IgD-negative memory B cell (primary cell): Measurements from ENCODE around the gene MYH9. TPM values are rescaled to one million over a fixed set of nuclear protein-coding genes. Genes with fewer than 3 reads are reported as not detected.
"Not testable (repeated sequence)": the region's sequence is repeated elsewhere in the genome, so short reads cannot be mapped to it uniquely, and the experiment has no call there.

Experiments
- H3K27ac Mint-ChIP-seq, 3 donors: one replicate each; pipeline ENCODE4 v1.8.0; 2020 to 2022; ENCODE audit warnings: mild to moderate bottlenecking in 3 of 3, mixed read lengths in 3 of 3, moderate library complexity in 1 of 3
- H3K27me3 Mint-ChIP-seq: one replicate; pipeline ENCODE4 v1.8.0; 2021; ENCODE audit warnings: mixed read lengths
- H3K36me3 Mint-ChIP-seq: one replicate; pipeline ENCODE4 v1.8.0; 2020; ENCODE audit warnings: mild to moderate bottlenecking, mixed read lengths
- H3K4me1 Mint-ChIP-seq, 3 donors: one replicate each; pipeline ENCODE4 v1.8.0; 2020 to 2022; ENCODE audit warnings: mixed read lengths in 3 of 3, mild to moderate bottlenecking in 1 of 3
- H3K4me3 Mint-ChIP-seq, 4 donors: one replicate each; pipeline ENCODE4 v1.8.0; 2020 to 2022; ENCODE audit warnings: mild to moderate bottlenecking in 4 of 4, mixed read lengths in 4 of 4, moderate library complexity in 3 of 4
- H3K9me3 Mint-ChIP-seq, 3 donors: one replicate each; pipeline ENCODE4 v1.8.0; 2020 to 2021; ENCODE audit warnings: mixed read lengths in 3 of 3, mild to moderate bottlenecking in 1 of 3
- polyA plus RNA-seq: library from polyadenylated mRNA; unstranded; fragments of 300-500 nt; fragmentation: Illumina TruSeq; gene quantifications from one replicate; pipeline ENCODE4 v1.2.3, GENCODE V29; 2021

MYH9 gene
- polyA plus RNA-seq, 1 donor from 2014 or later, result 231 TPM

DNA sequence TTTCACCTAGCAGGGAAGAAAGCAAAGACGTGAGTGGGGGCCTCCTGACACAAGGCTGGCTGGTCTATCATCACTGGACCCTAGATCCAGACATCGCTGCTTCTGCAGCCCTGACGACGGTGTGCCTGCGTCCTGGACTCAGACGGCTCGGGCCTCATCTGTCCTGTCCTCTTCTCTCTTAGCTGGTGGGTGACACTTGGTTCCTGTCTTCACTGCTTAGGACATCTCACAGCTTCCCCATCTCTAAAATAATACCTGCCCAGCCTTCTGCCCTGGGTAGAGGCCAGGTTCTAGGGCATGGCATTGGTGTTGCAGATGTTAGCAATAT lies 93.5 kb downstream of the MYH9 start:
- H3K36me3 Mint-ChIP-seq, result peaks cover 10% of the 10 kb centered on the region
- no peaks in the 10 kb centered on the region for H3K27me3 Mint-ChIP-seq
- H3K4me1 Mint-ChIP-seq, result peaks cover 0 to 6% (median 0%) of the 10 kb centered on the region in 3 donors
- H3K9me3 Mint-ChIP-seq, result no peaks in the 10 kb centered on the region
- H3K4me3 Mint-ChIP-seq, result no peak overlapping the region
- H3K27ac Mint-ChIP-seq, result peak overlapping the region in 2 of 3 donors; percentile 9 to 74

- peak overlapping the region in 2 of 3 donors; percentile 9 to 74 for H3K27ac Mint-ChIP-seq
- peaks cover 0 to 6% (median 0%) of the 10 kb centered on the region in 3 donors for H3K4me1 Mint-ChIP-seq
- peaks cover 10% of the 10 kb centered on the region for H3K36me3 Mint-ChIP-seq
- no peaks in the 10 kb centered on the region for H3K27me3 Mint-ChIP-seq
- H3K9me3 Mint-ChIP-seq, result no peaks in the 10 kb centered on the region
- H3K4me3 Mint-ChIP-seq, result no peak overlapping the region
These were observed 94.0 kb downstream of the MYH9 start for GRCh38 chr22:36293606-36294292.

- Mint-ChIP-seq H3K4me1 (peaks cover 0 to 6% (median 0%) of the 10 kb centered on the region in 3 donors), H3K27ac (peak overlapping the region in 1 of 3 donors; percentile 96), H3K4me3 (no peak overlapping the region), H3K36me3 (peaks cover 10% of the 10 kb centered on the region), H3K9me3 (no peaks in the 10 kb centered on the region), H3K27me3 (no peaks in the 10 kb centered on the region)
These were observed 94.8 kb downstream of the MYH9 start for GRCh38 chr22:36292823-36293530.

DNA sequence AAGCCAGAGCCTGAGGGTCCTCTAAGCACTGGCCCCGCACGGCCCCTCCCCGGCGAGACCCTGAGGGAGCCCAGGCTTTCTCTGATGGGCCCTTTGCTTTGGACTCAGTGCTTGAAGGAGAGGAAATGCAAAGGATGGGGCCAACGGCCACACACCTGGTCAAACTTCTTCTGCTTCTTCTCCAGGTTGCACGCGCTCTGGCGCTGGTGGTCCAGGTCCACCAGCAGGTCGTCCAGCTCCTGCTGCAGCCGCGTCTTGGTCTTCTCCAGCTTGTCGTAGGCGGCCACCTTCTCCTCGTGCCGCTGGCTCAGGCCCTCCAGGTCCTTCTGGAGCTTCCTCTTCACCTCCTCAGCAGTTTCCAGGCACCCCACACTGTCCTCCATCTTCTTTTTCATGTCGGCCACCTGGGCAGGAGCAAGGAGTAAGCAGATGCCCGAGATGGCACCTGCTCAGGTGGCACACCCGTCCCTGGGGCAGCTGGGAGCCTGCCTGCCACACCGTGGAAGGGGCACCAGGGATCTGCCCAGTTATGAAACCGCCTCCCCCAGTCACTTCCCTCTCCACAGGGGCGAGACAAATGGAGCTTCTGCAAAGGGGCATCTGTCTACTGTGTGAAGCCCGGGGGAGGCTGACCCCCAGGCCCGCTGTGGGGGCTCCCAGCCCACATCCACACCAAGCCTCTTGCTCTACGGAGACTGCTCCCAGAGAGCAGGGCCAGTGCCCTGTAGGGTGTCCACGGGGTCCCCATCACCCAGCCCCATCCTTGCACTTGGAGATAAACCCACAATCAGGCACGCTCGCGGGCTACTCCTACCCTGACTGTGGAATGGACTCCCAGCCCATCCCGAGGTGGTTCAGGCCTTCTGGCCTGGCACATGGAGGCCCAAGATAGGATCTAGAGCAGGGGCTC lies 95.7 kb downstream of the MYH9 start:
- Mint-ChIP-seq H3K4me3 (peak overlapping the region in 1 of 4 donors; percentile 63), H3K27ac (peak overlapping the region; percentile 59 to 96 (median 86)), H3K27me3 (no peaks in the 10 kb centered on the region), H3K4me1 (peaks cover 0 to 6% (median 0%) of the 10 kb centered on the region in 3 donors), H3K36me3 (peaks cover 10% of the 10 kb centered on the region), H3K9me3 (no peaks in the 10 kb centered on the region)

- not testable (repeated sequence) for H3K4me1 Mint-ChIP-seq, H3K27me3 Mint-ChIP-seq, H3K36me3 Mint-ChIP-seq, H3K4me3 Mint-ChIP-seq, H3K9me3 Mint-ChIP-seq
- peak overlapping the region in 1 of 3 donors; percentile 72 for H3K27ac Mint-ChIP-seq
These were observed 97.2 kb downstream of the MYH9 start for GRCh38 chr22:36290391-36291075.

DNA sequence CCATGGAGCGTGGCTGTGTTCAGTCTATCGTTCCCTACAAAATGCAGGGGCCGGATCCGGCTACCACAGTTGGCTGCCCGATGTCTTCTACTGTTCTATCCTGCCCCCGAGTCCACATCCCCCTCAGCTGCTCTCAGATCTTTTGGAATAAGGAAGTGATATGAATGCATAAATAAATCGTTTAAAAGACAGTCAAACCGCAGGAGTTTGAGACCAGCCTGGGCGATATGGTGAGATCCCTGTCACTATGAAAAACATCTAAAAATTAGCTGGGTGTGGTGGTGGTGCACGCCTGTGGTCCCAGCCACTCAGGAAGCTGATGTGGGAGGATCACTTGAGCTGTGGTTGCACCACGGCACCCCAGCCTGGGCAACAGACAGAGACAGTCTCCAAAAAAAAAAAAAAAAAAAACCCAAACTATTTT lies 97.8 kb downstream of the MYH9 start:
- peak overlapping the region in 1 of 3 donors; percentile 72 for H3K27ac Mint-ChIP-seq
- H3K9me3 Mint-ChIP-seq, H3K27me3 Mint-ChIP-seq, H3K36me3 Mint-ChIP-seq, H3K4me1 Mint-ChIP-seq: not testable (repeated sequence)
- peak overlapping the region in 1 of 4 donors; percentile 37 for H3K4me3 Mint-ChIP-seq

GRCh38 chr22:36289406-36289870 lies 98.3 kb downstream of the MYH9 start:
- H3K9me3 Mint-ChIP-seq, result no peaks in the 10 kb centered on the region
- no peaks in the 10 kb centered on the region for H3K27me3 Mint-ChIP-seq
- no peak overlapping the region for H3K4me3 Mint-ChIP-seq
- peak overlapping the region in 1 of 3 donors; percentile 72 for H3K27ac Mint-ChIP-seq
- H3K4me1 Mint-ChIP-seq, result no peaks in the 10 kb centered on the region
- peaks cover 11% of the 10 kb centered on the region for H3K36me3 Mint-ChIP-seq

- Mint-ChIP-seq H3K4me1 (no peaks in the 10 kb centered on the region), H3K27me3 (no peaks in the 10 kb centered on the region), H3K27ac (peak overlapping the region in 2 of 3 donors; percentile 62 to 91), H3K4me3 (peak overlapping the region in 1 of 4 donors; percentile 67), H3K36me3 (peaks cover 13% of the 10 kb centered on the region), H3K9me3 (no peaks in the 10 kb centered on the region)
These were observed 99.0 kb downstream of the MYH9 start for GRCh38 chr22:36288571-36289405.

GRCh38 chr22:36287881-36288515 lies 99.8 kb downstream of the MYH9 start:
- H3K27me3 Mint-ChIP-seq, result no peaks in the 10 kb centered on the region
- H3K27ac Mint-ChIP-seq, result peak overlapping the region in 2 of 3 donors; percentile 63 to 91
- no peak overlapping the region for H3K4me3 Mint-ChIP-seq
- peaks cover 13% of the 10 kb centered on the region for H3K36me3 Mint-ChIP-seq
- no peaks in the 10 kb centered on the region for H3K4me1 Mint-ChIP-seq
- H3K9me3 Mint-ChIP-seq, result no peaks in the 10 kb centered on the region

GRCh38 chr22:36286096-36286957 lies 101.4 kb downstream of the MYH9 start:
- H3K36me3 Mint-ChIP-seq, result peaks cover 7% of the 10 kb centered on the region
- no peaks in the 10 kb centered on the region for H3K9me3 Mint-ChIP-seq
- H3K27ac Mint-ChIP-seq, result peak overlapping the region; percentile 86 to 94 (median 91)
- no peaks in the 10 kb centered on the region for H3K4me1 Mint-ChIP-seq
- H3K27me3 Mint-ChIP-seq, result no peaks in the 10 kb centered on the region
- H3K4me3 Mint-ChIP-seq, result peak overlapping the region in 1 of 4 donors; percentile 10

- H3K9me3 Mint-ChIP-seq, result no peaks in the 10 kb centered on the region
- H3K27ac Mint-ChIP-seq, result no peak overlapping the region
- no peak overlapping the region for H3K4me3 Mint-ChIP-seq
- H3K36me3 Mint-ChIP-seq, result peaks cover 7% of the 10 kb centered on the region
- peaks cover 0 to 2% (median 0%) of the 10 kb centered on the region in 3 donors for H3K4me1 Mint-ChIP-seq
- H3K27me3 Mint-ChIP-seq, result no peaks in the 10 kb centered on the region
These were observed 102.2 kb downstream of the MYH9 start for GRCh38 chr22:36285545-36285944.

- peaks cover 7% of the 10 kb centered on the region for H3K36me3 Mint-ChIP-seq
- peaks cover 0 to 2% (median 0%) of the 10 kb centered on the region in 3 donors for H3K4me1 Mint-ChIP-seq
- H3K27me3 Mint-ChIP-seq, result no peaks in the 10 kb centered on the region
- peak overlapping the region in 1 of 3 donors; percentile 31 for H3K27ac Mint-ChIP-seq
- no peaks in the 10 kb centered on the region for H3K9me3 Mint-ChIP-seq
- no peak overlapping the region for H3K4me3 Mint-ChIP-seq
These were observed 102.8 kb downstream of the MYH9 start for GRCh38 chr22:36285017-36285416.

DNA sequence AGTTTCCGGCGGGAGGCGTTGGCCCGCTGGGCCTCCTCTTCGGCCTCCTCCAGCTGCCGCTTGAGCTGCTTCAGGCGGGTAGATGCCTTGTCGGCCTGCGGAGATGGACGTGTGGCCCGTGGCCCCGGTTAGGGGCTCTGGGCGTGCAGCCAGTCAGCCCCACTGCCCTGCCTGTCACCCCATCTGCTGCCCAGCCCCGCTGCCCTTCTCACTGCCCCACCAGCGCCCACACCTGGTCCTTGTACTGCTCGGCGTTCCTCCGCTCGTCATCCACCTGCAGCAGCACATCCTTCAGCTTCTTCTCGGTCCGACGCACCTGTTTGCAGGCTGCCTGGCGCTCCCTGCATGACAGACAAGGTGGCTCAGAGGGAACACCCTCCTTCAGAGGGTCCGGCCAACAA lies 103.6 kb downstream of the MYH9 start:
- Mint-ChIP-seq H3K4me1 (peaks cover 0 to 4% (median 2%) of the 10 kb centered on the region in 3 donors), H3K36me3 (peaks cover 7% of the 10 kb centered on the region), H3K4me3 (no peak overlapping the region), H3K27me3 (no peaks in the 10 kb centered on the region), H3K27ac (peak overlapping the region in 1 of 3 donors; percentile 39), H3K9me3 (no peaks in the 10 kb centered on the region)
